Calu3 (cell line): ENCODE measurements around the gene PDHX. TPM values are rescaled to one million over a fixed set of nuclear protein-coding genes. Genes with fewer than 3 reads are reported as not detected.
A peak's percentile ranks its signal among the peaks of the same experiment; 100 is the strongest.

Source experiments
- BruUV-seq: library from RNA; stranded (reverse); fragments of 400-500 nt; replicated peaks from 2 replicates; lab custom pipeline; 2021; lab: Mats Ljungman, UMichigan
- CTCF ChIA-PET: fragments of 300-600 bp; sonication (Branson Sonifier 250); formaldehyde crosslinking; loops from one replicate; lab custom pipeline; 2022; ENCODE audit warnings: antibody characterized with exemption; lab: Charles Lee
- DNase-seq: peaks from one replicate; pipeline ENCODE4 v3.0.0; 2022
- H3K27ac Mint-ChIP-seq: one replicate; pipeline ENCODE4 v1.8.0; 2022; ENCODE audit warnings: mixed read lengths; ENCODE audit not compliant: unreplicated experiment
- H3K27me3 Mint-ChIP-seq: one replicate; pipeline ENCODE4 v1.8.0; 2022; ENCODE audit warnings: mixed read lengths; ENCODE audit not compliant: unreplicated experiment
- H3K36me3 Mint-ChIP-seq: one replicate; pipeline ENCODE4 v1.8.0; 2022; ENCODE audit warnings: mild to moderate bottlenecking, moderate library complexity, mixed read lengths; ENCODE audit not compliant: insufficient read depth, unreplicated experiment
- H3K4me1 Mint-ChIP-seq: one replicate; pipeline ENCODE4 v1.8.0; 2022; ENCODE audit warnings: mild to moderate bottlenecking, low read depth, mixed read lengths; ENCODE audit not compliant: unreplicated experiment
- H3K4me3 Mint-ChIP-seq: one replicate; pipeline ENCODE4 v1.8.0; 2022; ENCODE audit warnings: mild to moderate bottlenecking, low read depth, moderate library complexity, mixed read lengths; ENCODE audit not compliant: unreplicated experiment
- H3K9me3 Mint-ChIP-seq: one replicate; pipeline ENCODE4 v1.8.0; 2022; ENCODE audit warnings: low read depth, mixed read lengths; ENCODE audit not compliant: unreplicated experiment
- intact Hi-C: fragments of 100-400 bp; cut with micrococcal nuclease; formaldehyde crosslinking; loops from one replicate; pipeline ENCODE4 v1.10.0; 2022; ENCODE audit not compliant: unreplicated experiment
- total RNA-seq: library from RNA; stranded (reverse); gene quantifications from 2 replicates; pipeline ENCODE4 v1.2.3, GENCODE V29; 2022
- TF ChIP-seq, protein P1 (sequence below): fragments of 200-600 bp; IDR thresholded peaks from one replicate; pipeline ENCODE4 v1.8.0; 2022; ENCODE audit warnings: antibody characterized with exemption; ENCODE audit not compliant: unreplicated experiment

The PDHX gene
- total RNA-seq, 1 experiment from 2014 or later = 47.6 TPM

DNA sequence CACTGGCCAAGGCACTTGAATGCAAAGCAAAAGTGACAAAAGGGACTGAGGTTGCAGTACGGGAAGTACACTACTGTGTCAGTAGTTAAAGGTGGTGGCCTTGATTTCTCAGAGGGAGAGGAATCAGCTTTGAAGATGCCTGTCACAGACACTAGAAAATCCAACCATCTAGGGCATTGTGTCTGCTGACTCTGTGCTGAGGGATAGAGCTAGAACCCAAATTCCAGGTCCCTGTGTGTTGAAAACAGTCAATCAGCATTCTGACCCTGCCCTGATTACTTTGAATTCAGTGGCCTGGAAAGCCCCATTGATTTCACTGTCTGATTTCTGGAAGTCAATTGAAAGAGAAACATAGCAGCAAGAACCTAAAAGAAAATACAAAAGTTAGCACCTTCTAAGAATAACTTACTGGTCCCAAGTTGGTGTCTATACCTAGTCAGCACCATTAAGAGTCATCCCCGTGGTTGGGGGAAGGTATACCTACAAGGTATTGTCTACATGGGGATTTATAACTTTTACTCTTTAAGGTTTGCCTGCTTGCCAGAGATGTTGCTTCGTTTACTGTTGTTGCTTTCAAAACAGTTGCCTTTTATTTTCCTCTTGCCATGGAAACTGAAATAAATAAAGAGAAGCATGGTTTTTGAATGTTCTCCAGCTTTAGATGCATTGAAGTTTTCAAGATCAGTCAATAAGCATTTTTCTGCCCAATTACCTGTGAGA is 97.3 kb downstream of the PDHX start:
- TF ChIP-seq, protein P1, sequence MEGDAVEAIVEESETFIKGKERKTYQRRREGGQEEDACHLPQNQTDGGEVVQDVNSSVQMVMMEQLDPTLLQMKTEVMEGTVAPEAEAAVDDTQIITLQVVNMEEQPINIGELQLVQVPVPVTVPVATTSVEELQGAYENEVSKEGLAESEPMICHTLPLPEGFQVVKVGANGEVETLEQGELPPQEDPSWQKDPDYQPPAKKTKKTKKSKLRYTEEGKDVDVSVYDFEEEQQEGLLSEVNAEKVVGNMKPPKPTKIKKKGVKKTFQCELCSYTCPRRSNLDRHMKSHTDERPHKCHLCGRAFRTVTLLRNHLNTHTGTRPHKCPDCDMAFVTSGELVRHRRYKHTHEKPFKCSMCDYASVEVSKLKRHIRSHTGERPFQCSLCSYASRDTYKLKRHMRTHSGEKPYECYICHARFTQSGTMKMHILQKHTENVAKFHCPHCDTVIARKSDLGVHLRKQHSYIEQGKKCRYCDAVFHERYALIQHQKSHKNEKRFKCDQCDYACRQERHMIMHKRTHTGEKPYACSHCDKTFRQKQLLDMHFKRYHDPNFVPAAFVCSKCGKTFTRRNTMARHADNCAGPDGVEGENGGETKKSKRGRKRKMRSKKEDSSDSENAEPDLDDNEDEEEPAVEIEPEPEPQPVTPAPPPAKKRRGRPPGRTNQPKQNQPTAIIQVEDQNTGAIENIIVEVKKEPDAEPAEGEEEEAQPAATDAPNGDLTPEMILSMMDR = no peak
- no peak overlapping the region for H3K4me3 Mint-ChIP-seq

DNA sequence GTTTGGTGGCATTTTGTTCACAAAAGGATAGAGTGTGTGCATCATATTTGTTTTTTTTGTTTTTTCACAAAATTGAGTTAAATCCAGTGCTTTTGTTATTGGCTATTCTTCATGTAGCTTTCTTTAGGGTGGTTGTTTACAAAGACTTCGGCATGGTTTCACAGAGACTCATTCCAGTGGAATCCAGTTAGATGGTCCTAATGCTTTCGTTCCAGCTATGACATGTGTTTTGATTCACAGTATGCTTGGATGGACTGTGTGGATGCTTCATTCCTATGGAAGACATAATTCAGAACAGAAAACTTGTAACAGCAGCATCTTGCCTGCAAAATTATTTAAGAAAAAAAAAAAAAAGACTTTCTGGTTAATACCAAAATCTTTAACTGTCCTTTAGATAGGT is 97.9 kb downstream of the PDHX start:
- CTCF ChIA-PET = interaction anchor here (0.7 to 0.9 kb wide), 2 partner anchors 110 to 230 kb away, joined by 3 to 5 read pairs; no protein-coding TSS in a partner anchor
- H3K4me1 Mint-ChIP-seq = peaks cover 66% of the 10 kb centered on the region
- no TSS peak for BruUV-seq
- H3K36me3 Mint-ChIP-seq = peaks cover 5% of the 10 kb centered on the region
- TF ChIP-seq, protein P1 = no peak
- no peaks in the 10 kb centered on the region for H3K9me3 Mint-ChIP-seq
- H3K27ac Mint-ChIP-seq = peak overlapping the region; percentile 72
- intact Hi-C loops = no loop called here
- no peak overlapping the region for H3K4me3 Mint-ChIP-seq
- H3K27me3 Mint-ChIP-seq = no peaks in the 10 kb centered on the region
- no peak for DNase-seq

More for the DNA sequence above, 97.3 kb downstream of the PDHX start:
- intact Hi-C loops = no loop called here
- Mint-ChIP-seq H3K27me3 (no peaks in the 10 kb centered on the region), H3K36me3 (peaks cover 12% of the 10 kb centered on the region), H3K27ac (peak overlapping the region; percentile 72), H3K4me1 (peaks cover 73% of the 10 kb centered on the region), H3K9me3 (no peaks in the 10 kb centered on the region)
- CTCF ChIA-PET = interaction anchor here (0.7 to 1.5 kb wide), 4 partner anchors 16 to 231 kb away, joined by 3 to 5 read pairs (median 4); no protein-coding TSS in a partner anchor
- no TSS peak for BruUV-seq
- no peak for DNase-seq

DNA sequence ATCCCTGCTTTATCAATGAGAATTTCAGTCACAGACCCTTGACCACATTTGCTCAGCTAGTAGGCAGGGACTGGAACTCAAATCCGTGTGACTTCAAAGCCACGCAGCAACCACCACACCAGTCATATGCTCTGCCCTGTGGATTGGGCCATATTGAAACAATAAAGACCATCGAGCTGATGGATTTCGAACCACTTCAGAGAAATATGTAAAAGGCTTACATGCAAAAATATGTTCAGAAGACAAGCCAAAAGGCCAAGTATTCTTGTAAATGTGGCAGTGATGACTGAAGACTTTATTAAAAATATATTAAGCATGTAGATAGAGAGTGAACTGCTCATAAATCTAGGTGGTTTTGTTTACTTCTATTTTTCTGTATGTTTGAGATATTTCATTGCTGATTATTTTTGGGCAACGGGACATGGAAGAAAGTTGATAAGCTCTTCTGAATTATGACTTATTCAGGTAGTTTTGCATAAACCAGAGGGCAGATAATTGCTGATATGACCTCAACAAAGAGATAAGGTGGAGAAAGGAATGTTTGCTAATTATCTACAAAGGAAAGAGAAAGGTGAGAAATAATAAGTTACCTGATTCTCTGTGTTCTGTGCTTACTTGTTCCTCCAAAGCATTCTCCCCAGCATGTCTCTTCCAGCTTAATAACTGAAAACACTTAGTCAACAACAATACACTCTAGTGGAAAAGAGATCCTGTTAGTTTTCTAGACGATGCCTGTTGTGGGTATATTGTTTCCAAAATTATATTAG is 99.4 kb downstream of the PDHX start:
- CTCF ChIA-PET = interaction anchor here (0.7 kb wide), 2 partner anchors 358 to 414 kb away, joined by 3 to 4 read pairs; no protein-coding TSS in a partner anchor
- H3K27ac Mint-ChIP-seq = no peak overlapping the region

DNA sequence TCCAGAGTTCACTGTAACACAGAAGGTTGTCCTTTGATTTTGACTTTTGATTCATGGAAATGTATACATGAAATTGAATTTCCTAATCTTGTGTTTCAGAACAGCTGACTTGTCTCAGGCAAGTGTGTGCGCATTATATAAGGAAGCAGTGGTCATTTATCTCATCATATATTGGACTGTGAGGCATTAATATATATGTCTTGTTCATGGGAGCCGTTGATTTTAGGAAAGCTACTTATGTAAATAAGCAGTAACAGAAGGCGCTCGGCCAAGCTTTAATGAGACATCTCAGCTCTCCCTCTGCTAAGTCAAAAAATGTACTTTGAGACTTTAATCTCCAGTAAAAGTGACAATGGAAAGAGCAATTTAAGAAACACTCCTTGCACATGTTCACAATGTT is 100.5 kb downstream of the PDHX start:
- Mint-ChIP-seq H3K27ac (no peak overlapping the region), H3K9me3 (no peaks in the 10 kb centered on the region), H3K36me3 (no peaks in the 10 kb centered on the region), H3K4me1 (peaks cover 43% of the 10 kb centered on the region), H3K27me3 (no peaks in the 10 kb centered on the region), H3K4me3 (no peak overlapping the region)
- BruUV-seq = no TSS peak
- CTCF ChIA-PET = interaction anchor here (0.7 to 1.5 kb wide), 2 partner anchors 8 to 413 kb away, joined by 3 to 4 read pairs; no protein-coding TSS in a partner anchor
- intact Hi-C loops = no loop called here
- TF ChIP-seq, protein P1 = no peak
- no peak for DNase-seq

More for the DNA sequence above, 99.4 kb downstream of the PDHX start:
- BruUV-seq = no TSS peak
- H3K4me3 Mint-ChIP-seq = no peak overlapping the region
- H3K27me3 Mint-ChIP-seq = no peaks in the 10 kb centered on the region
- TF ChIP-seq, protein P1 = no peak
- peaks cover 54% of the 10 kb centered on the region for H3K4me1 Mint-ChIP-seq
- no peaks in the 10 kb centered on the region for H3K9me3 Mint-ChIP-seq
- H3K36me3 Mint-ChIP-seq = no peaks in the 10 kb centered on the region
- intact Hi-C loops = no loop called here
- no peak for DNase-seq
